Muscle layer of duodenum (tissue), 2 donors: ENCODE data around the gene STK24.

Source experiments
- H3K27ac ChIP-seq: one replicate; pipeline ENCODE4 v1.7.0; 2013; ENCODE audit warnings: mild to moderate bottlenecking, low read length
- H3K27me3 ChIP-seq: one replicate; pipeline ENCODE4 v1.7.0; 2013; ENCODE audit warnings: low read depth, mild to moderate bottlenecking, control low read depth, low read length
- H3K36me3 ChIP-seq, 2 donors: one replicate each; pipeline ENCODE4 v1.7.0; 2013; ENCODE audit warnings: low read length in 2 of 2, control low read depth in 1 of 2, mild to moderate bottlenecking in 1 of 2; ENCODE audit not compliant: insufficient read depth in 2 of 2, control insufficient read depth in 1 of 2
- H3K4me1 ChIP-seq, 2 donors: one replicate each; pipeline ENCODE4 v1.7.0; 2013; ENCODE audit warnings: low read length in 2 of 2, mild to moderate bottlenecking in 2 of 2, control low read depth in 1 of 2, moderate library complexity in 1 of 2; ENCODE audit not compliant: insufficient read depth in 2 of 2, control insufficient read depth in 1 of 2
- H3K4me3 ChIP-seq, 2 donors: one replicate each; pipeline ENCODE4 v1.7.0; 2013; ENCODE audit warnings: low read length in 2 of 2, low read depth in 1 of 2, mild to moderate bottlenecking in 1 of 2
- H3K9me3 ChIP-seq, 2 donors: one replicate each; pipeline ENCODE4 v1.7.0; 2013; ENCODE audit warnings: low read length in 2 of 2, control low read depth in 1 of 2, mild to moderate bottlenecking in 1 of 2; ENCODE audit not compliant: control insufficient read depth in 1 of 2
- donor health status: healthy.

STK24 gene

DNA sequence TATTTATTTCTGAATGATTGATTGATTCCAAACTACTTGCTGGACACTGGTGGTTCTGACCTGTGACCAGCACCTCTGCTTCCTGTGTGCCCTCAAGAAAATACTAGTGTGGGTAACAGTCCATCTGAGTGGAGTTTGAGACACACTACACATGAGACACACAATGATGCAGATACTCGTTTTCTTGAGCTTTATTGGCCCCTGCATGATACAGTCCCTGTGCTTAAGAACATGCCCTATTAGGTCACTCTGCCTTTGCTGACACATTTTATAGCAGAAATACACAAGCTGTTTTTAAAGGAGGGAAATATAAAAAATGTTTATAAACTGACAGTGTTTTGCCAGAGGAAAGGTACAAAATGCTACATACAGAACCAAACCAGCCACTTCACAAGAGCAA, 126.9 kb downstream of the STK24 start:
- H3K36me3 ChIP-seq: peaks cover 14 to 40% of the 10 kb centered on the region in 2 donors
- peak overlapping the region; percentile 35 for H3K27ac ChIP-seq
- peaks cover 4 to 45% of the 10 kb centered on the region in 2 donors for H3K4me1 ChIP-seq
- no peaks in the 10 kb centered on the region for H3K27me3 ChIP-seq
- H3K4me3 ChIP-seq: no peak overlapping the region
- no peaks in the 10 kb centered on the region for H3K9me3 ChIP-seq

DNA sequence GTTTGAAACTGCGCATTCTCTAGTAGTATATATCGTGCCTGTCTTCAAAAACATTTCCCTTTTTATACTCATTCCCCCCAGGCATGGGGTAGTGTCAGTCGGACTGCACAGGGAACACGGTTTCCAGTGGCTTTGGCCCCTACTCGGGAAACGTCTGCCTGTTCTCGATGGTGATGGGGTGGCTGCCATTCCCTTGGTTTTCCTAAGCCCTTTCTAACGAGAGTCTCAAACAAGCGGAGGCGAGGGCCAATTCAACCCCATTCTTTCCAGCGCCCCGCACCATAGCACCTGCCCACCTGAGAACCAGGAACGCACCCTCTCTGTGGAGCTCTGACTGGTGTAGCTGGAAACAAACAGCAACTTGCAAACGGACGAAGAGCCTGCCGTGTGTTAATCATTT, 127.6 kb downstream of the STK24 start:
- H3K4me1 ChIP-seq: peaks cover 4 to 38% of the 10 kb centered on the region in 2 donors
- H3K9me3 ChIP-seq: no peaks in the 10 kb centered on the region
- no peaks in the 10 kb centered on the region for H3K27me3 ChIP-seq
- no peak overlapping the region for H3K27ac ChIP-seq
- H3K4me3 ChIP-seq: no peak overlapping the region
- H3K36me3 ChIP-seq: peaks cover 14 to 40% of the 10 kb centered on the region in 2 donors

DNA sequence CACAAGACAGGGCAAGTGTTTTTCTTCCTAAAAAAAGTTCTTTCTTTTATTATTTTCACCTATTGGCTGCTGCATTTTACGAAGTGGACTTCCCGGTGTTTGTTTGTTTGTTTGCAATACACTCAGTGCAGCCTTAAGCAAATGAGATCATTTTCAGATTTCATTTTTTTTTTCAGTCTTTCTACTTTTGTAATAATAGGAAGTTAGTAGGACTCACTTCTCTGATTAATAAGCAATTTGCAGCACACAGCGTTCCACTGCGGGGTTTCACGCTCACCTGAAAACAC, 128.3 kb downstream of the STK24 start:
- H3K9me3 ChIP-seq: no peaks in the 10 kb centered on the region
- H3K27ac ChIP-seq: no peak overlapping the region
- no peak overlapping the region for H3K4me3 ChIP-seq
- H3K4me1 ChIP-seq: peaks cover 0 to 38% of the 10 kb centered on the region in 2 donors
- peaks cover 14 to 40% of the 10 kb centered on the region in 2 donors for H3K36me3 ChIP-seq
- H3K27me3 ChIP-seq: no peaks in the 10 kb centered on the region

- Histone ChIP-seq H3K27ac (no peak overlapping the region), H3K36me3 (peaks cover 14 to 36% of the 10 kb centered on the region in 2 donors), H3K4me3 (no peak overlapping the region), H3K4me1 (peaks cover 0 to 38% of the 10 kb centered on the region in 2 donors), H3K9me3 (no peaks in the 10 kb centered on the region), H3K27me3 (no peaks in the 10 kb centered on the region)
Measured at GRCh38 chr13:98447881-98448641, 128.8 kb downstream of the STK24 start.

DNA sequence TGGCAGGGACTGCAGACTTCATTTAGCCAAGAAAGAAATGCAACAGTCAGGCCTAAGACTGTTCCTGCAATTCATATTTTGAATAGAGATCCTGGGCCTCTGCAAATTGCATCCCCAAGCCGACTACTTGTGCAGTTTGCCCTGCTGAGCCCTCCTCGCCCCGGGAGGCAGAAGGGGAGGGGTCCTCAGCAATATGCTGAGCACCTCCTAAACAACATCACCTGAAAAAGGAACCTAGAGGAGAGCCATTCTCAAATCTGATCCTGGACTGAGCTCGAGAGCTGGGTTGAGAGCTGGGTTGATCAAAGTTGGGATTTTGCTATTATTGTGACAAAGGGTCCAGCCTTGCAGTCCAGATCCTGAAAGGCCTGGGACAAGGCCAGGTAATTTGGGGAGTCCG, 129.8 kb downstream of the STK24 start:
- H3K27me3 ChIP-seq: no peaks in the 10 kb centered on the region
- peaks cover 0 to 38% of the 10 kb centered on the region in 2 donors for H3K4me1 ChIP-seq
- peaks cover 14 to 31% of the 10 kb centered on the region in 2 donors for H3K36me3 ChIP-seq
- H3K27ac ChIP-seq: no peak overlapping the region
- no peak overlapping the region for H3K4me3 ChIP-seq
- H3K9me3 ChIP-seq: no peaks in the 10 kb centered on the region

- H3K4me3 ChIP-seq: no peak overlapping the region
- no peaks in the 10 kb centered on the region for H3K9me3 ChIP-seq
- H3K27me3 ChIP-seq: no peaks in the 10 kb centered on the region
- H3K27ac ChIP-seq: no peak overlapping the region
- H3K4me1 ChIP-seq: peaks cover 0 to 31% of the 10 kb centered on the region in 2 donors
- peaks cover 14 to 25% of the 10 kb centered on the region in 2 donors for H3K36me3 ChIP-seq
Measured at GRCh38 chr13:98446234-98446621, 130.7 kb downstream of the STK24 start.

- peaks cover 0 to 25% of the 10 kb centered on the region in 2 donors for H3K4me1 ChIP-seq
- no peak overlapping the region for H3K27ac ChIP-seq
- no peaks in the 10 kb centered on the region for H3K27me3 ChIP-seq
- H3K36me3 ChIP-seq: peaks cover 16 to 29% of the 10 kb centered on the region in 2 donors
- H3K9me3 ChIP-seq: no peaks in the 10 kb centered on the region
- no peak overlapping the region for H3K4me3 ChIP-seq
Measured at GRCh38 chr13:98445340-98446233, 131.3 kb downstream of the STK24 start.

DNA sequence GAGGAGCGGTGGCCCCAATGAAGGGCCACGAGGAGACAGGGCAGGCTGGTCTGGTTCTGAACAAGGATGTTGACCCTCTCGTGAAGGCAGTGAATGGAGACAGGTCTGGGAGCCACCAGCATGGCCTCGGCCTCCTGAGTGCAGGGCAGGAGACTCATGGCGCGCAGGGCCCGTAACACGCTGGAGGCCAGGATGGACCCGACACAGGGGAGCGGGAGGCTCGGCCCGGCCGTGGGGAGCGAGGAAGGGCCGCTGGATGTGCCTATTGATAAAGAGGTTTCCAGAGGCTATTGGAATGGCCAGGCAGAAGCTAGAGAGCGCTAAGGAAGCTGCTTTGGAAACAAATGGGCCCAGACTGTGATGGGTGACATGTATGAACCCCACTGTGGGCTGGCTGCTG, 132.5 kb downstream of the STK24 start:
- H3K4me1 ChIP-seq: peaks cover 0 to 13% of the 10 kb centered on the region in 2 donors
- H3K27me3 ChIP-seq: no peaks in the 10 kb centered on the region
- H3K4me3 ChIP-seq: no peak overlapping the region
- no peak overlapping the region for H3K27ac ChIP-seq
- H3K9me3 ChIP-seq: no peaks in the 10 kb centered on the region
- H3K36me3 ChIP-seq: peaks cover 20 to 31% of the 10 kb centered on the region in 2 donors

GRCh38 chr13:98443800-98444325, 133.0 kb downstream of the STK24 start:
- H3K4me3 ChIP-seq: no peak overlapping the region
- no peaks in the 10 kb centered on the region for H3K9me3 ChIP-seq
- H3K27ac ChIP-seq: no peak overlapping the region
- H3K4me1 ChIP-seq: peaks cover 0 to 8% of the 10 kb centered on the region in 2 donors
- H3K27me3 ChIP-seq: no peaks in the 10 kb centered on the region
- H3K36me3 ChIP-seq: peaks cover 20 to 26% of the 10 kb centered on the region in 2 donors

GRCh38 chr13:98443329-98443728, 133.6 kb downstream of the STK24 start:
- H3K4me1 ChIP-seq: peaks cover 0 to 8% of the 10 kb centered on the region in 2 donors
- H3K4me3 ChIP-seq: no peak overlapping the region
- H3K9me3 ChIP-seq: no peaks in the 10 kb centered on the region
- no peaks in the 10 kb centered on the region for H3K27me3 ChIP-seq
- peaks cover 20 to 22% of the 10 kb centered on the region in 2 donors for H3K36me3 ChIP-seq
- H3K27ac ChIP-seq: no peak overlapping the region
